Natural killer cell (primary cell): ENCODE results near the gene MAEA. TPM values are rescaled to one million over a fixed set of nuclear protein-coding genes. Genes with fewer than 3 reads are reported as not detected.

ENCODE experiments used
- ATAC-seq, 3 donors: fragments of 150-1000 bp in 2 of 3; fragments of 200-7000 bp in 1 of 3; cut with Tn5 transposase; 1 replicate in 1 of 3; 2 replicates in 2 of 3; pipeline ENCODE4 v1.10.0; 2021; ENCODE audit warnings: mild to moderate bottlenecking in 2 of 3, moderate library complexity in 2 of 3
- DNase-seq, 2 donors: peaks; one replicate each; pipeline versions ENCODE4 v3.0.0 to v3.0.0-alpha.2; 2013 to 2021; ENCODE audit warnings: mixed read lengths in 1 of 2
- H3K27ac ChIP-seq: one replicate; pipeline ENCODE4 v1.5.1; 2013; ENCODE audit warnings: mild to moderate bottlenecking, low read length
- H3K27me3 ChIP-seq: one replicate; pipeline ENCODE4 v1.6.1; 2013; ENCODE audit warnings: low read length; ENCODE audit not compliant: control insufficient read depth, insufficient read depth
- H3K36me3 ChIP-seq: one replicate; pipeline ENCODE4 v1.6.1; 2013; ENCODE audit warnings: low read length; ENCODE audit not compliant: control insufficient read depth, insufficient read depth
- H3K4me1 ChIP-seq: one replicate; pipeline ENCODE4 v1.6.1; 2013; ENCODE audit warnings: low read length; ENCODE audit not compliant: control insufficient read depth, insufficient read depth
- H3K4me3 ChIP-seq: one replicate; pipeline ENCODE4 v1.5.1; 2013; ENCODE audit warnings: low read length
- H3K9me3 ChIP-seq: one replicate; pipeline ENCODE4 v1.6.1; 2013; ENCODE audit warnings: low read length; ENCODE audit not compliant: control insufficient read depth, insufficient read depth
- H3K27ac Mint-ChIP-seq, 2 donors: one replicate each; pipeline ENCODE4 v1.8.0; 2022; ENCODE audit warnings: mild to moderate bottlenecking in 2 of 2, mixed read lengths in 2 of 2, moderate library complexity in 1 of 2
- H3K27me3 Mint-ChIP-seq, 2 donors: one replicate each; pipeline ENCODE4 v1.8.0; 2022; ENCODE audit warnings: low read depth in 2 of 2, mixed read lengths in 2 of 2
- H3K36me3 Mint-ChIP-seq: one replicate; pipeline ENCODE4 v1.8.0; 2022; ENCODE audit warnings: mixed read lengths
- H3K4me1 Mint-ChIP-seq, 2 donors: one replicate each; pipeline ENCODE4 v1.8.0; 2022; ENCODE audit warnings: mixed read lengths in 2 of 2
- H3K4me3 Mint-ChIP-seq: one replicate; pipeline ENCODE4 v1.8.0; 2022; ENCODE audit warnings: mild to moderate bottlenecking, moderate library complexity, mixed read lengths
- H3K9me3 Mint-ChIP-seq, 2 donors: one replicate each; pipeline ENCODE4 v1.8.0; 2022; ENCODE audit warnings: mixed read lengths in 2 of 2
- WGBS: methylation state at CpG from one replicate; pipeline ENCODE4 v1.1.7; 2013; ENCODE audit warnings: missing lambda C conversion rate; ENCODE audit not compliant: insufficient coverage; 5-methylcytosine and 5-hydroxymethylcytosine counted together
- intact Hi-C: fragments of 100-400 bp; cut with micrococcal nuclease; formaldehyde crosslinking; loops from one replicate; pipeline ENCODE4 v1.14.2; 2022
- total RNA-seq, 4 donors: library from RNA; stranded (reverse); fragments of 120-200 nt in 1 of 4; gene quantifications; one replicate each; pipeline versions ENCODE4 v1.2.3 to v1.2.4, GENCODE V29; 2013 to 2022
- TF ChIP-seq, protein P1 (sequence below): fragments of 200-600 bp; IDR thresholded peaks from one replicate; pipeline ENCODE4 v1.8.0; 2022; ENCODE audit warnings: antibody characterized with exemption

MAEA gene
- total RNA-seq, 3 donors from 2014 or later (not counting 1 experiment from before 2014, with no cell fraction given) = 63.5 to 89.2 (median 64.0) TPM

DNA sequence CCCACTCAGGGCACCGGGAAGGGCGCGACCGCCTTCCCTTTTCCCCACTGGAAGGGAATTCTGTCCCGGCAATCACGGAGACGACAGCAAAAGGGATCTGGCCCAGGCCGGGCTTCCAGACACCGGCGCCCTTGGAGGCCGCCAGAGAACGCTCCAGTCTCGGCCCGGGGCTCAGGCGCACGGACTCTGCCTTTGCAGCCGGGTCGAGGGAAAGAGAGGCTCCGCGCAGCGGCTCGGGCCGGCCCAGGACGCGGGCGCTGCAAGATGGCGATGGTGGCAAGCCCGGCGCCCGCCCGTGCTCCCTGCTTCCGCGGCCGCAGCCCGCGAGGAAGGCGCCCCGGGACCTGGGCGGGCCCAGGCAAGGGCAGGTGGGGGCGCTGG is 41.8 kb upstream of the MAEA start:
- TF ChIP-seq, protein P1, sequence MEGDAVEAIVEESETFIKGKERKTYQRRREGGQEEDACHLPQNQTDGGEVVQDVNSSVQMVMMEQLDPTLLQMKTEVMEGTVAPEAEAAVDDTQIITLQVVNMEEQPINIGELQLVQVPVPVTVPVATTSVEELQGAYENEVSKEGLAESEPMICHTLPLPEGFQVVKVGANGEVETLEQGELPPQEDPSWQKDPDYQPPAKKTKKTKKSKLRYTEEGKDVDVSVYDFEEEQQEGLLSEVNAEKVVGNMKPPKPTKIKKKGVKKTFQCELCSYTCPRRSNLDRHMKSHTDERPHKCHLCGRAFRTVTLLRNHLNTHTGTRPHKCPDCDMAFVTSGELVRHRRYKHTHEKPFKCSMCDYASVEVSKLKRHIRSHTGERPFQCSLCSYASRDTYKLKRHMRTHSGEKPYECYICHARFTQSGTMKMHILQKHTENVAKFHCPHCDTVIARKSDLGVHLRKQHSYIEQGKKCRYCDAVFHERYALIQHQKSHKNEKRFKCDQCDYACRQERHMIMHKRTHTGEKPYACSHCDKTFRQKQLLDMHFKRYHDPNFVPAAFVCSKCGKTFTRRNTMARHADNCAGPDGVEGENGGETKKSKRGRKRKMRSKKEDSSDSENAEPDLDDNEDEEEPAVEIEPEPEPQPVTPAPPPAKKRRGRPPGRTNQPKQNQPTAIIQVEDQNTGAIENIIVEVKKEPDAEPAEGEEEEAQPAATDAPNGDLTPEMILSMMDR = no peak
- Histone ChIP-seq H3K4me3 (peak overlapping the region; percentile 91), H3K27ac (peak overlapping the region; percentile 89), H3K9me3 (no peaks in the 10 kb centered on the region), H3K27me3 (no peaks in the 10 kb centered on the region), H3K36me3 (peaks cover 5% of the 10 kb centered on the region), H3K4me1 (peaks cover 80% of the 10 kb centered on the region)
- H3K36me3 Mint-ChIP-seq = no peaks in the 10 kb centered on the region
- H3K27ac Mint-ChIP-seq = peak overlapping the region; percentile 91 to 94
- intact Hi-C loops = loop anchor here (1.0 to 2.0 kb wide), 5 partner anchors 21 to 81 kb away; partner anchors contain the start of gene MAEA
- 0% methylated on average over 40 of the region's 40 CpGs for WGBS
- ATAC-seq (peak in 2 of 3 donors; percentile 12 to 14), DNase-seq (peak in 1 of 2 donors; percentile 79)
- no peaks in the 10 kb centered on the region for H3K9me3 Mint-ChIP-seq
- no peaks in the 10 kb centered on the region for H3K27me3 Mint-ChIP-seq
- peaks cover 67 to 78% of the 10 kb centered on the region in 2 donors for H3K4me1 Mint-ChIP-seq
- peak overlapping the region; percentile 92 for H3K4me3 Mint-ChIP-seq

DNA sequence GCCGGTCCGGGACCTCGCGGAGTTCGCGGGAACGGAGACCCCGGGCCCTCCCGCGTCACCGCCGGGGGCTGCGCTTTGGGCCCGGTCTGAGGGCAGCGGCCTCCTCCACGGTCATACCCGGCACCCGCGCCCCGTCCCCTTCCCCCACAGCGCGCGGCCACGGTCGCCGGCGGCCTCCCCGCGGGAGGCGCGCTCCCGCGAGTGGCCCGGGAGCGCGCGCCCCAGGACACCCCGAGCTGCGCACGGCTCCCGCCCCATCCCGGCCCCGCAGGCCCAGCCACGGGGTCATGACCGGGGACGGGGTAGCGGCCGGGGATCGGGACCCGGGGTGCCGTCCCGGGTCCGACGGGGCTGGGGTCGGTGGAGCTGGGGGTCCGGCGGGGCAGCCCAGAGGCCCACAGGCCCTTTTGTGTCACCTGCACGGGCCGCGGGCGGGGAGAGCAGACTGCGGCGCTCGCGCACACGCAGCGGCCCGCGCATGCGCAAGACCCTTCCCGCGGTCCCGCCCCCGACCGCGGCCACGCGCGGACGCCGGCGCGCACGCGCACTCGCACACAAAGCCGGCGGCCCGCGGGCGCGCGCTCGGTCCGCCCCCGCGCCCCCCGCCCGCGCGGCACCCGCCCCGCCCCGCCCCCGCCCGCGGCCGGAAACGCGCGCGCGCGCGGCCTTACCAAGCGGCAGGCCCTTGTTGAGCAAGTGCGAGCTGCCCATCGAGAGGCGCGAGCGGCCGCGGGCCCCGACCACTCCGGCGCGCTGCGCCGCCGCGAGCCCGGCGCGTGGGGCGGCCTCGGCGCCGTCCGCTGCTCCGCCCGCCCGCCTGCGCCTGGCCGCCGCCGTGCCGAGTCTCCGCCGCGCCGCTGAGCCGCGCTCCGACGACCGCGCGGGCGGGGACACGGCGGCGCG is 41.2 kb upstream of the MAEA start, which contains the start of gene CTBP1:
Gene CTBP1, minus strand, starts transcription at position 886 of the 903 bp plus-strand sequence. CDS start 7,799 bp downstream, outside the sequence.
- no peaks in the 10 kb centered on the region for H3K9me3 ChIP-seq
- Mint-ChIP-seq H3K4me3 (peak within 1 kb of the TSS; percentile 92), H3K27me3 (no peaks in the 10 kb centered on the region), H3K4me1 (peaks cover 68 to 78% of the 10 kb centered on the region in 2 donors), H3K27ac (peak within 1 kb of the TSS; percentile 94 to 97), H3K9me3 (no peaks in the 10 kb centered on the region), H3K36me3 (no peaks in the 10 kb centered on the region)
- H3K4me1 ChIP-seq = peaks cover 80% of the 10 kb centered on the region
- H3K4me3 ChIP-seq = peak within 1 kb of the TSS; percentile 91
- ATAC-seq (peak; percentile 44 to 77 (median 53)), DNase-seq (peak; percentile 91 to 98)
- no peaks in the 10 kb centered on the region for H3K27me3 ChIP-seq
- H3K36me3 ChIP-seq = peaks cover 5% of the 10 kb centered on the region
- intact Hi-C loops = loop anchor here (1.0 to 2.0 kb wide), 4 partner anchors 20 to 98 kb away; partner anchors contain the start of gene MAEA
- H3K27ac ChIP-seq = peak within 1 kb of the TSS; percentile 96
- under 1% methylated on average over 163 of the region's 163 CpGs for WGBS
- TF ChIP-seq, protein P1 = no peak

DNA sequence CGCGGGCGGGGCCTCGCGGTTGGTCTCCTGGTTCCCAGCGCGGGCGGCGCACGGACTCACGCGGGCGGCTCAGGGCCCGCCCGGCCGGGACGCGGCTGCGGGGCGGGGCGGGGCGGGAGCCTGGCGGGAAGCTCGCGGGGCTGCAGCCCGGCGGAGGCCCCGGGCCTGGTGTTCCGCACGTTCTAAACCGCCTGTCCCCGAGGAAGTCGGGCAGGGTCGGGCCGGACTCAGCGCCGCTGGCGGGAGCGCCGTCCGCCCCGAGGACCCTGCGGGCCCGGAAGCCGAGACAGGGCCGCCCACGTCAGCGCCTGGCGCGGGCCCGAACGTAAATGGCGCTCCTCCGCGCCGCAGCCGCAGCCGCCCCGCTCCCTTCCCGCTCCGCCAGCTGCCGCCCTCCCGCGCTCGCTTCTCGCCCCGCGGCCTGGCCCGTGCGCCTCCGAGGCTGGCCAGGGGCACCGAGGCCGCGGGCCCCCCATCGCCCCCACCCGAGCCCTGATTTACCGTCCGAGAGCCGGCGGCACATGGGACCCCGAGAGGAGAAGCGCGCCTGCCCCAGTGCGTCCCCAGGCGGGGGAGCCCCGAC is 40.5 kb upstream of the MAEA start:
- Histone ChIP-seq H3K9me3 (no peaks in the 10 kb centered on the region), H3K27me3 (no peaks in the 10 kb centered on the region), H3K27ac (peak overlapping the region; percentile 96), H3K4me3 (peak overlapping the region; percentile 64), H3K4me1 (peaks cover 80% of the 10 kb centered on the region), H3K36me3 (peaks cover 5% of the 10 kb centered on the region)
- no peaks in the 10 kb centered on the region for H3K36me3 Mint-ChIP-seq
- under 1% methylated on average over 86 of the region's 86 CpGs for WGBS
- H3K27ac Mint-ChIP-seq = peak overlapping the region; percentile 92 to 97
- H3K9me3 Mint-ChIP-seq = no peaks in the 10 kb centered on the region
- H3K4me3 Mint-ChIP-seq = peak overlapping the region; percentile 91
- peaks cover 69 to 78% of the 10 kb centered on the region in 2 donors for H3K4me1 Mint-ChIP-seq
- no peaks in the 10 kb centered on the region for H3K27me3 Mint-ChIP-seq
- DNase-seq (peak; percentile 86 to 94), ATAC-seq (peak; percentile 63 to 81 (median 70))
- intact Hi-C loops = loop anchor here (1.0 to 2.0 kb wide), 3 partner anchors 20 to 97 kb away; partner anchors contain the start of gene MAEA
- TF ChIP-seq, protein P1 = no peak
